Activated naive CD4-positive, alpha-beta T cell treated with anti-CD3 and anti-CD28 coated beads, Interleukin-2, amount 10 ng/mL, durations not matched to agents 7 days and 5 days (primary cell): ENCODE measurements around the gene MYL12B.
"Not testable (repeated sequence)": the region's sequence is repeated elsewhere in the genome, so short reads cannot be mapped to it uniquely, and the experiment has no call there.

ENCODE experiments used
- CTCF ChIA-PET: fragments of 350-600 bp; sonication (Branson Sonifier 250); formaldehyde crosslinking; loops from one replicate; lab custom pipeline; 2021; ENCODE audit warnings: antibody characterized with exemption; lab: Charles Lee
- DNase-seq: peaks from one replicate; pipeline ENCODE4 v3.0.0-alpha.2; 2020
- H3K27ac Mint-ChIP-seq: one replicate; pipeline ENCODE4 v1.8.0; 2021; ENCODE audit warnings: mild to moderate bottlenecking, moderate library complexity, mixed read lengths
- H3K27me3 Mint-ChIP-seq: one replicate; pipeline ENCODE4 v1.8.0; 2021; ENCODE audit warnings: mild to moderate bottlenecking, mixed read lengths
- H3K36me3 Mint-ChIP-seq: one replicate; pipeline ENCODE4 v1.8.0; 2021; ENCODE audit warnings: mixed read lengths
- H3K4me1 Mint-ChIP-seq: one replicate; pipeline ENCODE4 v1.8.0; 2021; ENCODE audit warnings: mixed read lengths
- H3K4me3 Mint-ChIP-seq: one replicate; pipeline ENCODE4 v1.8.0; 2021; ENCODE audit warnings: mild to moderate bottlenecking, moderate library complexity, mixed read lengths
- H3K9me3 Mint-ChIP-seq: one replicate; pipeline ENCODE4 v1.8.0; 2021; ENCODE audit warnings: mixed read lengths

Gene MYL12B

DNA sequence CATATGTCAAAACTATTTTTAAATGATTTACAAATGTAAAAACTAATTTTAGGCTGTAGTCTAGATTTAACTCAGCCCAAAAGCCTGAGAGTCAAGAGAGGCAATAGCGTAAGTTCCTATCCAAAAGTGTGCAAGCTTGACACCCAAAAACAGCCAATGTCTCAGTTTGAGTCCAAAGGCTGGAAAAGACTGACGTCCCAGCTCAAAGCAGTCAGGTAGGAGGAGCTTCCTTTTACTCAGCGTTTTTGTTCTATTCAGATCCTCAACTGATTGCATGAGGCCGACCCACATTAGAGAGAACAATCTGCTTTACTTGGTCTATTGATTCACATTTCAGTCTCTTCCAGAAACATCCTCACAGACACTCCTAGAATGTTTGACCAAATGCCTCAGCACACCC, 51.8 kb downstream of the MYL12B start:
- CTCF ChIA-PET = interaction anchor here (2.7 kb wide), 1 partner anchor 16 kb away, joined by 8 read pairs; no protein-coding TSS in a partner anchor
- no peaks in the 10 kb centered on the region for H3K9me3 Mint-ChIP-seq
- H3K27me3 Mint-ChIP-seq = peaks cover 3% of the 10 kb centered on the region

DNA sequence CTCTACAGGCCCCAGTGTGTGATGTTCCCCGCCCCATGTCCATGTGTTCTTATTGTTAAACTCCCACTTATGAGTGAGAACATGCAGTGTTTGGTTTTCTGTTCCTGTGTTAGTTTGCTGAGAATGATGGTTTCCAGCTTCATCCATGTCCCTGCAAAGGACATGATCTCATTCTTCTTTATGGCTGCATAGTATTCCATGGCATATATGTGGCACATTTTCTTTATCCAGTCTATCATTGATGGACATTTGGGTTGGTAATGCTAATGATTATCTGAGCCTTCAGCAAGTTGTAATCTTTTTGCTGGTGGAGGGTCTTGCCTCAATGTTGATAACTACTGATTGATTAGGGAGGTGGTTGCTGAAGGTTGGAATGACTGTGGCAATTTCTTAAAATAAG, 53.4 kb downstream of the MYL12B start:
- not testable (repeated sequence) for DNase-seq, H3K4me1 Mint-ChIP-seq, H3K27ac Mint-ChIP-seq, H3K4me3 Mint-ChIP-seq, H3K36me3 Mint-ChIP-seq, H3K9me3 Mint-ChIP-seq, H3K27me3 Mint-ChIP-seq
- CTCF ChIA-PET = interaction anchor here (2.7 kb wide), 1 partner anchor 17 kb away, joined by 8 read pairs; no protein-coding TSS in a partner anchor

More for the DNA sequence above, 51.8 kb downstream of the MYL12B start:
- Mint-ChIP-seq H3K4me3 (no peak overlapping the region), H3K36me3 (no peaks in the 10 kb centered on the region), H3K4me1 (no peaks in the 10 kb centered on the region), H3K27ac (no peak overlapping the region)
- DNase-seq = no peak

DNA sequence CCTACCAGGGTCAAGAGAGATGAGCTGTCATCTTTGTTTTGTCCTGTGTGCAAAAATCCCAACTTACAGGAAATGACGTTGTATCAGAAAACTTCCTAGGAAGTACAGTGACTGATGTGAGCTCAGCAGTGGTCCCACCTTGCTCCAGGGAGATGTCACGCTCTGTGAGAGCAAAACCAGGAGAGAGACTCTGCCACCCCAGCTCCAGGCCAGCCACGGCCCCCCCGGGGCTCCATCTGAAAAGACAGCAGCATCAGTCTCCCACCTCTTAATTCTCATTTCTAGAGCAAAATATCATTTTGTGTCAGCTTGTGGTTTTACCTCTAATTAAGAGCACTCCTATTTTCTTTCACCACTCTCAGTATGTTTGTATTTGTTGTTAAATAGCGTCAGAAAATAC, 57.5 kb downstream of the MYL12B start:
- CTCF ChIA-PET = interaction anchor here (1.0 to 1.4 kb wide), 2 partner anchors 22 to 347 kb away, joined by 5 to 10 read pairs; no protein-coding TSS in a partner anchor
- H3K4me1 Mint-ChIP-seq = no peaks in the 10 kb centered on the region
- H3K4me3 Mint-ChIP-seq = no peak overlapping the region
- peaks cover 3% of the 10 kb centered on the region for H3K27me3 Mint-ChIP-seq
- H3K36me3 Mint-ChIP-seq = no peaks in the 10 kb centered on the region
- H3K27ac Mint-ChIP-seq = no peak overlapping the region
- no peaks in the 10 kb centered on the region for H3K9me3 Mint-ChIP-seq
- DNase-seq = no peak

DNA sequence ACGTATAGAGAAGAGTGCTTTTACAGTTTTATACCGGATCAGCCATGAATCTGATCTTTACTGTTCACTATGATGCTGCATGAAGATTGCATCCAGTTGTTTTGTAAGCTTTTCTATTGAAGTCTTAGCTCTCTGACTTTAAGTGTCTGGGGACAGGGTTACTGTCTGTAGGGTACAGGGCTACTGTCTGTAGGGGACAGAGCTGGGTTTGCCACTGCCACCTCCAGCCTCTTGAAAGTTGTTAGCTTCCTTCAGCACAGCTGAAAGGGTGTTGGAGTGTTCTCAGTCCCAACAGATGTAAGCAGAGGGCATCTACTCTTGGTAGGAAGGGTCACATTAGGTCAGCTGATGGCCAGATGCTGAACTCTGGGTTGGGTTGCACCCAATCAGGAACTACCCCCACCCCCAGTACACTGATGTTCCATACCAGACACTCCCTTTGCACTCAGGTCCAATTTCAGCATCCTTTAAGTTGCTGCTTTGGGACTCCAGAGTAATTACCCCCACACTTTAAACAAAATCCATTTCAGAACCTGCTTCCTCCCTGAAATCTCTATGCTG, 58.0 kb downstream of the MYL12B start:
- DNase-seq = no peak
- Mint-ChIP-seq H3K4me3 (no peak overlapping the region), H3K36me3 (no peaks in the 10 kb centered on the region), H3K27ac (no peak overlapping the region), H3K9me3 (no peaks in the 10 kb centered on the region), H3K27me3 (peaks cover 3% of the 10 kb centered on the region), H3K4me1 (no peaks in the 10 kb centered on the region)
- CTCF ChIA-PET = interaction anchor here (0.6 to 1.4 kb wide), 3 partner anchors 23 to 346 kb away, joined by 3 to 10 read pairs (median 5); no protein-coding TSS in a partner anchor

DNA sequence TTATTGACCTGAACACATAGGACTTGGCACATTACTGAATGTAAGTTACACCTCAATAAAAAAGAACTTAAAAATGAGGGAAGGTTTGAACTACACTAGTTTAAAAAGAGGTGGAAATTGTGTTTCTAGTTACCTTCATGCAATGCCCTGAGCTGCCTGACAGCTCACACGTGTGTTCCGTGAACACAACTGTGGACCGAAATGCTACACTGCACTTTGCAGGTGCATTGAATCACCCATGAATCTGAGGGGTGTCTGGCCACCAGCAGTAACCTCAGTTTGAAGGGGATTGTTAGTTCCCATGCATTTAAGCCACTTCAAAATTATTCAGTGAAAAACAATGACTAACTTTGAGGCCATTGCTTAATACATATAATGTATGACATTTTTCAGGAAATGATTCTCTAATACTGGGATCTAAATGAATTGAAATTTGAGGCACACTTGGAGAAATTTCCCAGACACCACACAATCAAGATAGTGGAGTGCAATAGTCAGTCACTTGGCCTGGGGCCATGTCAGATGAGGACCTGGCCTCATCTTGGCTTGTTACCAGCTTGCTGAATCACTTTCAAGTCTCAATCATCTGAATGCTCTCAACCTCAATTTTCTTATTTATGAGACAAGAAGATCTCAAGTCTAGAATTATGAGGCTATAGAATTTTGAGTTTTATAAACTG, 59.3 kb downstream of the MYL12B start:
- Mint-ChIP-seq H3K4me1 (no peaks in the 10 kb centered on the region), H3K4me3 (no peak overlapping the region), H3K27ac (no peak overlapping the region), H3K9me3 (no peaks in the 10 kb centered on the region), H3K36me3 (no peaks in the 10 kb centered on the region), H3K27me3 (peaks cover under 1% of the 10 kb centered on the region)
- no peak for DNase-seq
- CTCF ChIA-PET = interaction anchor here (0.7 to 1.0 kb wide), 2 partner anchors 81 to 345 kb away, joined by 3 read pairs; no protein-coding TSS in a partner anchor

DNA sequence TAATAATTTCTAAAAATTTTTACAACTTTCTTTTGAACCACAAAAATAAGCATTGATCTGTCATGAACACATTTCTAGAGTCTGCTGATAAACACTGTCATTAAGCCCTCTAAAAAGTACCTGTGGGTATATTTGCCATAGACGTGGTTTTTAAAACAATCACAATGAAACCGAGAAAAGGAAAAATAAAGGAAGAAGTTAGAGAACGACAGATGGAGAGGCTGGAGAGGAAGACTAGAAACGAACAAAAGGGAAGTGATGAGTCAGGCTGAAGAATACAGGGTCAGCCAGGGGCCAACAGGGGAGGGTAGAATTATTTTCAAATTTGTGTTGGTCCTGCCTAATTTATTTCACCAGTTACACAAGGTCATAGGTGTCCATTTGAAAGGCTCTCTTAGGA, 62.0 kb downstream of the MYL12B start:
- no peaks in the 10 kb centered on the region for H3K9me3 Mint-ChIP-seq
- CTCF ChIA-PET = interaction anchor here (1.0 to 1.9 kb wide), 3 partner anchors 9 to 270 kb away, joined by 3 to 6 read pairs (median 5); no protein-coding TSS in a partner anchor
- no peak overlapping the region for H3K4me3 Mint-ChIP-seq
- no peaks in the 10 kb centered on the region for H3K36me3 Mint-ChIP-seq
- no peaks in the 10 kb centered on the region for H3K4me1 Mint-ChIP-seq
- H3K27ac Mint-ChIP-seq = no peak overlapping the region
- peaks cover 13% of the 10 kb centered on the region for H3K27me3 Mint-ChIP-seq
- no peak for DNase-seq
